Measurements from ENCODE around the gene NEXN.
A peak's percentile ranks its signal among the peaks of the same experiment; 100 is the strongest.
"Not testable (repeated sequence)": the region's sequence is repeated elsewhere in the genome, so short reads cannot be mapped to it uniquely, and the experiment has no call there.

Gene NEXN

GRCh38 chr1:77906624-77907023 is 18.2 kb downstream of the NEXN start:
- FAIRE-seq = no peak

- FAIRE-seq = no peak
Measured at GRCh38 chr1:77910116-77910515, 21.7 kb downstream of the NEXN start.

GRCh38 chr1:77918918-77919317 is 30.5 kb downstream of the NEXN start:
- not testable (repeated sequence) for FAIRE-seq

GRCh38 chr1:77925518-77925917 is 37.1 kb downstream of the NEXN start:
- peak; percentile 13 for FAIRE-seq

GRCh38 chr1:77925956-77926355 is 37.5 kb downstream of the NEXN start:
- no peak for FAIRE-seq

GRCh38 chr1:77926561-77927357 is 38.3 kb downstream of the NEXN start:
- FAIRE-seq = no peak

GRCh38 chr1:77927414-77927813 is 39.0 kb downstream of the NEXN start:
- no peak for FAIRE-seq

GRCh38 chr1:77929806-77930205 is 41.4 kb downstream of the NEXN start:
- FAIRE-seq = no peak

GRCh38 chr1:77938651-77939050 is 50.2 kb downstream of the NEXN start:
- no peak for FAIRE-seq

- FAIRE-seq = no peak
Measured at GRCh38 chr1:77940921-77941570, 52.6 kb downstream of the NEXN start.

GRCh38 chr1:77942400-77943140 is 54.1 kb downstream of the NEXN start:
- FAIRE-seq = no peak

- FAIRE-seq = no peak
Measured at GRCh38 chr1:77945345-77945744, 56.9 kb downstream of the NEXN start.

- no peak for FAIRE-seq
Measured at GRCh38 chr1:77948841-77949424, 60.5 kb downstream of the NEXN start.

- no peak for FAIRE-seq
Measured at GRCh38 chr1:77950873-77951272, 62.4 kb downstream of the NEXN start.

- FAIRE-seq = no peak
Measured at GRCh38 chr1:77951328-77951727, 62.9 kb downstream of the NEXN start.

GRCh38 chr1:77953907-77954306 is 65.5 kb downstream of the NEXN start:
- no peak for FAIRE-seq

GRCh38 chr1:77954521-77954920 is 66.1 kb downstream of the NEXN start:
- no peak for FAIRE-seq

GRCh38 chr1:77955709-77956108 is 67.3 kb downstream of the NEXN start:
- FAIRE-seq = no peak

- no peak for FAIRE-seq
Measured at GRCh38 chr1:77956464-77956863, 68.0 kb downstream of the NEXN start.

GRCh38 chr1:77958391-77958790 is 70.0 kb downstream of the NEXN start:
- no peak for FAIRE-seq

- no peak for FAIRE-seq
Measured at GRCh38 chr1:77958850-77959249, 70.4 kb downstream of the NEXN start.

GRCh38 chr1:77961392-77961791 is 73.0 kb downstream of the NEXN start:
- FAIRE-seq = peak; percentile 92

- FAIRE-seq = no peak
Measured at GRCh38 chr1:77966291-77966690, 77.9 kb downstream of the NEXN start.
